Activated CD4-positive, alpha-beta memory T cell treated with anti-CD3 and anti-CD28 coated beads, Interleukin-2, amount 10 ng/mL, durations not matched to agents 7 days and 5 days (primary cell): ENCODE results near the gene PRKN. TPM values are rescaled to one million over a fixed set of nuclear protein-coding genes. Genes with fewer than 3 reads are reported as not detected.
"Not testable (repeated sequence)": the region's sequence is repeated elsewhere in the genome, so short reads cannot be mapped to it uniquely, and the experiment has no call there.

Source experiments
- CTCF ChIA-PET: fragments of 350-600 bp; sonication (Branson Sonifier 250); formaldehyde crosslinking; loops from one replicate; lab custom pipeline; 2021; ENCODE audit warnings: antibody characterized with exemption, inconsistent platforms; lab: Charles Lee
- POLR2A ChIA-PET: fragments of 350-600 bp; sonication (Branson Sonifier 250); formaldehyde crosslinking; loops from one replicate; lab custom pipeline; 2021; ENCODE audit warnings: antibody characterized with exemption; lab: Charles Lee
- DNase-seq: peaks from one replicate; pipeline ENCODE4 v3.0.0-alpha.2; 2020
- H3K27ac Mint-ChIP-seq: one replicate; pipeline ENCODE4 v1.8.0; 2021; ENCODE audit warnings: mild to moderate bottlenecking, mixed read lengths
- H3K27me3 Mint-ChIP-seq: one replicate; pipeline ENCODE4 v1.8.0; 2021; ENCODE audit warnings: mixed read lengths
- H3K36me3 Mint-ChIP-seq: one replicate; pipeline ENCODE4 v1.8.0; 2021; ENCODE audit warnings: low read depth, mixed read lengths
- H3K4me1 Mint-ChIP-seq: one replicate; pipeline ENCODE4 v1.8.0; 2021; ENCODE audit warnings: mixed read lengths
- H3K4me3 Mint-ChIP-seq: one replicate; pipeline ENCODE4 v1.8.0; 2021; ENCODE audit warnings: mild to moderate bottlenecking, mixed read lengths
- H3K9me3 Mint-ChIP-seq: one replicate; pipeline ENCODE4 v1.8.0; 2021; ENCODE audit warnings: mixed read lengths
- total RNA-seq, 2 experiments: library from RNA; stranded (reverse); gene quantifications; one replicate each; pipeline ENCODE4 v1.2.3, GENCODE V29; 2021

PRKN gene
- total RNA-seq, 2 experiments from 2014 or later: 0.13 to 0.43 TPM

- Mint-ChIP-seq H3K4me3 (no peak overlapping the region), H3K9me3 (no peaks in the 10 kb centered on the region), H3K4me1 (no peaks in the 10 kb centered on the region), H3K27ac (no peak overlapping the region), H3K36me3 (no peaks in the 10 kb centered on the region), H3K27me3 (no peaks in the 10 kb centered on the region)
- DNase-seq: no peak
- ChIA-PET POLR2A (no interaction called here), CTCF (interaction anchor here (0.6 kb wide), 1 partner anchor 692 kb away, joined by 3 read pairs; no protein-coding TSS in a partner anchor)
Observed at GRCh38 chr6:162576016-162576415, 151.6 kb downstream of the PRKN start.

GRCh38 chr6:162572240-162572639 lies 155.3 kb downstream of the PRKN start:
- ChIA-PET CTCF (no interaction called here), POLR2A (no interaction called here)
- no peak overlapping the region for H3K4me3 Mint-ChIP-seq
- H3K36me3 Mint-ChIP-seq: no peaks in the 10 kb centered on the region
- DNase-seq: no peak
- H3K4me1 Mint-ChIP-seq: no peaks in the 10 kb centered on the region
- no peaks in the 10 kb centered on the region for H3K27me3 Mint-ChIP-seq
- no peaks in the 10 kb centered on the region for H3K9me3 Mint-ChIP-seq
- H3K27ac Mint-ChIP-seq: no peak overlapping the region

GRCh38 chr6:162568266-162568665 lies 159.3 kb downstream of the PRKN start:
- Mint-ChIP-seq H3K4me3 (no peak overlapping the region), H3K36me3 (no peaks in the 10 kb centered on the region), H3K4me1 (no peaks in the 10 kb centered on the region), H3K27ac (no peak overlapping the region), H3K27me3 (no peaks in the 10 kb centered on the region), H3K9me3 (peaks cover 4% of the 10 kb centered on the region)
- ChIA-PET CTCF (no interaction called here), POLR2A (no interaction called here)
- DNase-seq: no peak

- CTCF ChIA-PET: no interaction called here
Observed at GRCh38 chr6:162562041-162562440, 165.5 kb downstream of the PRKN start.

GRCh38 chr6:162560891-162561290 lies 166.7 kb downstream of the PRKN start:
- POLR2A ChIA-PET: no interaction called here
- H3K4me1 Mint-ChIP-seq: no peaks in the 10 kb centered on the region
- no peak for DNase-seq
- no peak overlapping the region for H3K4me3 Mint-ChIP-seq
- CTCF ChIA-PET: no interaction called here
- H3K36me3 Mint-ChIP-seq: no peaks in the 10 kb centered on the region
- peaks cover 5% of the 10 kb centered on the region for H3K9me3 Mint-ChIP-seq
- no peaks in the 10 kb centered on the region for H3K27me3 Mint-ChIP-seq
- no peak overlapping the region for H3K27ac Mint-ChIP-seq

More at GRCh38 chr6:162562041-162562440, 165.5 kb downstream of the PRKN start:
- no peaks in the 10 kb centered on the region for H3K4me1 Mint-ChIP-seq
- peaks cover 5% of the 10 kb centered on the region for H3K9me3 Mint-ChIP-seq
- no peak overlapping the region for H3K4me3 Mint-ChIP-seq
- H3K27ac Mint-ChIP-seq: no peak overlapping the region
- no peak for DNase-seq
- H3K36me3 Mint-ChIP-seq: no peaks in the 10 kb centered on the region
- no peaks in the 10 kb centered on the region for H3K27me3 Mint-ChIP-seq
- POLR2A ChIA-PET: no interaction called here

GRCh38 chr6:162554531-162554930 lies 173.0 kb downstream of the PRKN start:
- no peaks in the 10 kb centered on the region for H3K36me3 Mint-ChIP-seq
- H3K27me3 Mint-ChIP-seq: no peaks in the 10 kb centered on the region
- no peaks in the 10 kb centered on the region for H3K4me1 Mint-ChIP-seq
- CTCF ChIA-PET: no interaction called here
- no peak for DNase-seq
- H3K4me3 Mint-ChIP-seq: no peak overlapping the region
- POLR2A ChIA-PET: no interaction called here
- peaks cover 8% of the 10 kb centered on the region for H3K9me3 Mint-ChIP-seq
- H3K27ac Mint-ChIP-seq: no peak overlapping the region

GRCh38 chr6:162546905-162547304 lies 180.7 kb downstream of the PRKN start:
- Mint-ChIP-seq H3K36me3 (no peaks in the 10 kb centered on the region), H3K9me3 (peaks cover 4% of the 10 kb centered on the region), H3K27me3 (no peaks in the 10 kb centered on the region), H3K4me1 (no peaks in the 10 kb centered on the region), H3K4me3 (no peak overlapping the region), H3K27ac (no peak overlapping the region)
- POLR2A ChIA-PET: no interaction called here
- CTCF ChIA-PET: no interaction called here
- no peak for DNase-seq

GRCh38 chr6:162543221-162543620 lies 184.3 kb downstream of the PRKN start:
- CTCF ChIA-PET: no interaction called here
- Mint-ChIP-seq H3K4me1 (no peaks in the 10 kb centered on the region), H3K27ac (no peak overlapping the region), H3K27me3 (no peaks in the 10 kb centered on the region), H3K36me3 (no peaks in the 10 kb centered on the region), H3K4me3 (no peak overlapping the region), H3K9me3 (peaks cover 4% of the 10 kb centered on the region)
- POLR2A ChIA-PET: no interaction called here
- no peak for DNase-seq

GRCh38 chr6:162541019-162541601 lies 186.5 kb downstream of the PRKN start:
- Mint-ChIP-seq H3K4me3 (no peak overlapping the region), H3K27me3 (no peaks in the 10 kb centered on the region), H3K4me1 (no peaks in the 10 kb centered on the region), H3K36me3 (no peaks in the 10 kb centered on the region), H3K9me3 (peaks cover 4% of the 10 kb centered on the region), H3K27ac (no peak overlapping the region)
- ChIA-PET POLR2A (no interaction called here), CTCF (no interaction called here)
- no peak for DNase-seq

GRCh38 chr6:162539321-162539720 lies 188.2 kb downstream of the PRKN start:
- Mint-ChIP-seq H3K9me3 (peaks cover 4% of the 10 kb centered on the region), H3K27ac (no peak overlapping the region), H3K4me3 (no peak overlapping the region), H3K27me3 (no peaks in the 10 kb centered on the region), H3K36me3 (no peaks in the 10 kb centered on the region), H3K4me1 (no peaks in the 10 kb centered on the region)
- no peak for DNase-seq
- ChIA-PET CTCF (no interaction called here), POLR2A (no interaction called here)

- ChIA-PET CTCF (no interaction called here), POLR2A (no interaction called here)
- no peak overlapping the region for H3K4me3 Mint-ChIP-seq
- H3K4me1 Mint-ChIP-seq: no peaks in the 10 kb centered on the region
- H3K36me3 Mint-ChIP-seq: no peaks in the 10 kb centered on the region
- no peak for DNase-seq
- no peaks in the 10 kb centered on the region for H3K9me3 Mint-ChIP-seq
- no peak overlapping the region for H3K27ac Mint-ChIP-seq
- H3K27me3 Mint-ChIP-seq: no peaks in the 10 kb centered on the region
Observed at GRCh38 chr6:162538643-162539064, 188.9 kb downstream of the PRKN start.

- H3K9me3 Mint-ChIP-seq: peaks cover 5% of the 10 kb centered on the region
- ChIA-PET POLR2A (no interaction called here), CTCF (no interaction called here)
- no peak overlapping the region for H3K27ac Mint-ChIP-seq
- no peak overlapping the region for H3K4me3 Mint-ChIP-seq
- no peak for DNase-seq
- H3K36me3 Mint-ChIP-seq: no peaks in the 10 kb centered on the region
- H3K27me3 Mint-ChIP-seq: no peaks in the 10 kb centered on the region
- H3K4me1 Mint-ChIP-seq: no peaks in the 10 kb centered on the region
Observed at GRCh38 chr6:162533009-162533400, 194.6 kb downstream of the PRKN start.

- Mint-ChIP-seq H3K27me3 (no peaks in the 10 kb centered on the region), H3K27ac (no peak overlapping the region), H3K9me3 (peaks cover 5% of the 10 kb centered on the region), H3K36me3 (no peaks in the 10 kb centered on the region), H3K4me1 (no peaks in the 10 kb centered on the region), H3K4me3 (no peak overlapping the region)
- ChIA-PET POLR2A (no interaction called here), CTCF (no interaction called here)
- no peak for DNase-seq
Observed at GRCh38 chr6:162532283-162533008, 195.1 kb downstream of the PRKN start.

GRCh38 chr6:162531391-162531790 lies 196.2 kb downstream of the PRKN start:
- H3K27ac Mint-ChIP-seq, H3K4me1 Mint-ChIP-seq, DNase-seq, POLR2A ChIA-PET, H3K9me3 Mint-ChIP-seq, CTCF ChIA-PET, H3K27me3 Mint-ChIP-seq, H3K4me3 Mint-ChIP-seq, H3K36me3 Mint-ChIP-seq: not testable (repeated sequence)
